ENCODE measurements around the gene DENND4B.

DNA sequence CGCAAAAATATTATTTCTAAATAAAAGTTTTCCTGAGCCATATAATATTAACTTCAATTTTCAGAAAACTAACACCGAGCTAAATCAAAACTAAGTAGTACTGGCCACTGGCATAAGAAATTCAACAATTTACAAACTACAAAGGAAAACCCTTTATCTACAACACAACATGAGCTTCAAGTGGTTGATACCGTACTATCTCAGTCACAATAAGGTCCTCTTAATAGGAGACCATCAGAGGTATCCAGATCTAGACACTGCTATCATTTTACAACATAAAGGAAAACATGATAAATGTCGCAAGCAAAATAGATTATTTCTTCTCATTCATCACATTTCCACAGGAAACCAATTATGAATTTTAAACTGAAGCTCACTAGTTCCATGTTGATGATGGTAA is 63.3 kb downstream of the DENND4B start:
- TF ChIP-seq HDGF (IDR thresholded peaks at IDR 0.05; ENCODE audit: borderline replicate concordance) (no peak), ZNF384 (IDR thresholded peaks at IDR 0.05) (no peak), NFRKB (IDR thresholded peaks at IDR 0.05) (no peak), LEF1 (IDR thresholded peaks at IDR 0.05; ENCODE audit: borderline replicate concordance) (no peak), SP1 (IDR thresholded peaks at IDR 0.05) (no peak), FOXM1 (IDR thresholded peaks at IDR 0.05; ENCODE audit: borderline replicate concordance) (no peak)
